HEK293T (cell line): ENCODE results near the gene FOSB.

Experiments
- ARNT ChIP-seq: fragments of 450-650 bp; IDR thresholded peaks from 2 replicates; pipeline ENCODE4 v1.6.1; 2017; ENCODE audit warnings: mild to moderate bottlenecking
- CTBP1 ChIP-seq: fragments of 450-650 bp; IDR thresholded peaks from 2 replicates; pipeline ENCODE4 v1.6.1; 2016; ENCODE audit warnings: borderline replicate concordance
- ELF4 ChIP-seq: fragments of 450-650 bp; IDR thresholded peaks from 2 replicates; pipeline ENCODE4 v1.6.1; 2017; ENCODE audit warnings: antibody characterized with exemption
- FOXM1 ChIP-seq: fragments of 450-650 bp; IDR thresholded peaks from 2 replicates; pipeline ENCODE4 v1.6.1; 2017; ENCODE audit warnings: mild to moderate bottlenecking, borderline replicate concordance
- HDGF ChIP-seq: fragments of 450-650 bp; IDR thresholded peaks from 2 replicates; pipeline ENCODE4 v1.6.1; 2017; ENCODE audit warnings: antibody characterized with exemption, borderline replicate concordance
- L3MBTL2 ChIP-seq: fragments of 450-650 bp; conservative IDR thresholded peaks from 2 replicates; pipeline ENCODE4 v1.6.1; 2016; ENCODE audit warnings: mild to moderate bottlenecking
- NFRKB ChIP-seq: fragments of 450-650 bp; IDR thresholded peaks from 2 replicates; pipeline ENCODE4 v1.6.1; 2016; ENCODE audit warnings: mild to moderate bottlenecking, moderate library complexity
- SP1 ChIP-seq: fragments of 450-650 bp; IDR thresholded peaks from 2 replicates; pipeline ENCODE4 v1.6.1; 2017
- SUZ12 ChIP-seq: fragments of 450-650 bp; IDR thresholded peaks from 2 replicates; pipeline ENCODE4 v1.6.1; 2016; ENCODE audit warnings: mild to moderate bottlenecking

DNA sequence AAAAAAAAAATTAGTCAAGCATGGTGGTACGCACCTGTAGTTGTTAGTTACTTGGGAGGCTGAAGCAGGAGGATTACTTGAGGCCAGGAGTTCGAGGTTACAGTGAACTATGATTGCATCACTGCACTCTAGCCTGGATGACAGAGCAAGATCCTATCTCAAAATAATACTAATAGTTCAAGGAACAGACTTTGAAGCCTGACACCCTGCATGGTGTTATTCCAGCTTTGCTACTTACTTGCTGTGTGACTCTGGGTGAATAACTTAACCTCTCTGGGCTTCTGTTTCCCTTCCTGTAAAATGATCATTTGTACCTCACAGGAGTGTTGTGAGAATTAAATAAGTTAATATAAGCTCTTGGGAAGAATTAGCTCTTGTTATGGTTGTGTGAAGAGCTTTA, 3.5 kb upstream of the FOSB start:
- TF ChIP-seq SP1 (no peak), ELF4 (no peak), L3MBTL2 (no peak), CTBP1 (no peak), HDGF (no peak), NFRKB (no peak), SUZ12 (no peak), ARNT (no peak), FOXM1 (no peak)
